Astrocyte (in vitro differentiated cells and primary cell): Measurements from ENCODE around the gene ELSPBP1.

ENCODE experiments used
- CTCF ChIP-seq: IDR thresholded peaks from 2 replicates; pipeline ENCODE4 v1.5.1; 2011; ENCODE audit warnings: low read depth, mild to moderate bottlenecking, inconsistent platforms, low read length, moderate library complexity; ENCODE audit not compliant: insufficient read depth
- EZH2 ChIP-seq: IDR thresholded peaks from 2 replicates; pipeline ENCODE4 v1.6.1; 2012; ENCODE audit warnings: mild to moderate bottlenecking, low read length, inconsistent platforms; ENCODE audit not compliant: insufficient read depth

GRCh38 chr19:48053076-48053475, 58.6 kb downstream of the ELSPBP1 start:
- TF ChIP-seq CTCF (no peak), EZH2 (no peak)
